HG03139 (cell line): ENCODE measurements around the gene MMP24.
"Not testable (repeated sequence)": the region's sequence is repeated elsewhere in the genome, so short reads cannot be mapped to it uniquely, and the experiment has no call there.

Experiments used
- ATAC-seq: cut with Tn5 transposase; IDR thresholded peaks from one replicate; pipeline ENCODE4 v1.9.1; 2021; ENCODE audit not compliant: unreplicated experiment

Gene MMP24

DNA sequence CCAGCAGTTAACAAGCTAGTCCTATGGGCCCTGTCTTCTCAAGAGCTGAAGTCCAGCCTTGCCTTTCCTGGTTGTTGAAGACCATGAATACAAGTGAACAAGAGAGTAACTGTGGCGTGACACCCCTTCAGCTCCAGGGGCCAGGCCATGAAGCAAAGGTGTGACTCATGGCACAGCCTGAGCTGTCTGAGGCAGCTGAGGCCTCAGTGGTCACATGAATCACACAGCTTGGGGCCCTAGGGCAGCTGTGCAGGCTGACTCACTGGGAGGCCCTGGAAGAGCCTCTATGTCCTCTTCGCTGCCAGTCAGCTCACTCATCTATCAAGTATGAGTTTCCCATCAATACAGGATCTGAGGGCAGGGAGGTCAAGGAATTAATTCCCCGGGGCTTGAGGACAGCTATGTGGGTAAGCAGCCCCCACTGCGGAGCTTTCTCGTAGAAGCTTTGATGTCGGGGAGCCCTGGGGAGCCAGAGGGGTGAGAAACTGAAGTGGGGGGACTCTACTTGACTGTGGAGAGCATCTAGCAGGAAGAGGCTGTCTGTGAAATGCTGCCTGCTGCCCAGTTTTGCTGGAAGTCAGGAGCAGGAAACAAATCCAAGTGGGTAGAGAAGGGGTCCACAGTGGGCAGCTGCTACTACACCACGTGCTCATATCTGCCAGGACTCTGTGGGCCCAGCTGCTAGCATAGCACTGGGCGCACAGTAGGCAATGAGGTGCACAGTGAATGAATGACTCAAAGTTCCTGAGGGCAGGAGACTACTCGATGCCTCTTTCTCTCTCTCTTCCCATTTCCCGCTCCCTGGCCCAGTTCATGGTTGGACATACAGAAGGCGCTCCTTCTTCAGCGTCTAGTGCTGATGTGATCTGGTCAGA is 79.4 kb downstream of the MMP24 start:
- ATAC-seq: no peak

DNA sequence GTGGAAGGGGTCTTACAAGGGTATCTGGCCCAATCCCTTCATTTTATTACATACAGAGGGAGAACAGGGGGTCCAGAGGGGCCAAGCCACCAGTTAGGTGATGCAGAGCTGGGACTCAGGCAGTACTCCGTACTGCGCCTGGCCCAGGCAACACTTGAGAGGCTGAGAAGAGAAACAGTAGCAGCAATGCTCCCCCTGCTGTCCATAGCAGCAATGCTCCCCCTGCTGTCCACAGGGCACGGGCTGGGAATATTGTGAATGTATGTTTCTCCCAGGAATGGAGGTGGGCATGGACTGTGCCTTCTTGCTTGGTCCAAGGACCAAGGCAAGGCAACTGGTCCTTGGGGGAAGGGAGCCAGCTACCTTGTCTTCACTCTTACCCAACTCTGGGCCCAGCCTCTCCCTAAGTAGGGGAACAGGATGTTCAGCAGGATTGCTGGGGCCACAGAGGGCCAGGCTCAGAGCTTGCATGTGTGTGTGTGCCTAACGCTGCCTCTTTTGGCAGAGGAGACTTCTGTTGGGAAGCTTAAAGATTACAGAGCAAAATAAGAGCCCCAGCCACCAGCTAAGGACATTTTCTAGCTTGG is 80.5 kb downstream of the MMP24 start:
- no peak for ATAC-seq

DNA sequence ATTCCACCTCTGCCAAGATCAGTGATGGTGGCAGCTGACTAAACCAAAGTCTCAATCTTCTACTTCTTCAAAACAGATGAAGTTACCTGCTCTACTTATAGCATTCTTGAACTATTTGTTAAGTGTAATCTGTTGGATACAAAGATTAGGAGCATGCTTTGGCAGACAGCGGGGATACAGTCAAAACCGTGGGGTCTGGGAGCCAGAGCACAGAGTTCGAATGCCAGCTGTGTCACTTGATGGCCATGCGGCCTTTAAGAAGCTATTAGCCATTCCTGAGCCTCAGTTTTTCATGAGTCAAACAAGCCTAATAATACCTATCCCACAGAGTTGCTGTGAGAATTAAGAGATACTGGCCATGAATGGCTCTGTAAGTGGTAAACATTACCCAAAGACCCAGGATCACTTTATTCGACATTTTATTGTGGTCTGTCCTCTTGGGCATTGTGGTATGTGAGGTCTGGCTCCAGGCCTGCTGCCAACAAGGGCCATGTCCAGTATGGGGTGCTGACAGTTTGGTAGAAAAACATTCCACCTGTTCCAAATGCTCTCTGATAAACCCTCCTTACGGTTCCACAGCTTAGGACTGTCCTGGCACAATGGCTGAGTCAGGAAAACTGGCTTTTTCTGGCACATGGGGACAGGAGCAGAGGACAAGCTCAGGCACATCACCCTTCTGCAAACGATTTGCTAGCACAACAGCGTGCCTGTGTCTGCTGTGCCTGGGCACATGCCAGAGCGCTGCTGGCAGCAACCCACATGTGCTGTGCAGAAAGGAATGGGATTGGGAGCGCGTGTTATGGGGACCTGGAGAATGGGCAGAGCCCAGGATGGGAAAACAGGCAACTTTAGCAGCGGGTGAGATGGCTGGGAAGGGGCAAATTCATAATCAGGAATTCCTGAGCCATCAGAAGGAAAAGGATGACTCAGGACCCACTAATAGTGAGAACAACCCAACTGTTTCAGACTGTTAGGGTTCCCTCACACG is 81.5 kb downstream of the MMP24 start:
- no peak for ATAC-seq

DNA sequence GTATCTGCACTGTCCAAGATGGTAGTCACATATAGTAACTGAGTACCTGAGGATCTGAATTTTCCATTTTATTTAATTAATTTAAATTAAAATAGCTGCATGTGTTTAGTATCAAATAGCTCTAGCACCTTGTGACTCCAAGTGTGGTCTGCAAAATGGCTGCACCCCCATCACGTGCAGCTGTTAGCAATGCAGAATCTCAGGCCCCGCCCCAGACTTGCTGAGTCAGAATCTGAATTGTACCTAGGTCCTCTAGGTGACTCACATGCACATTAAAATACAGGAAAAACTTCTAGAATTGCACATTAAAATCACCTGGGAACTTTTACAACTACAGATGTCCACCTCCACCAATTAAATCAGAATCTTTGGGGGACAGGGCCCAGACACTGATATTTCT is 84.9 kb downstream of the MMP24 start:
- ATAC-seq: no peak

DNA sequence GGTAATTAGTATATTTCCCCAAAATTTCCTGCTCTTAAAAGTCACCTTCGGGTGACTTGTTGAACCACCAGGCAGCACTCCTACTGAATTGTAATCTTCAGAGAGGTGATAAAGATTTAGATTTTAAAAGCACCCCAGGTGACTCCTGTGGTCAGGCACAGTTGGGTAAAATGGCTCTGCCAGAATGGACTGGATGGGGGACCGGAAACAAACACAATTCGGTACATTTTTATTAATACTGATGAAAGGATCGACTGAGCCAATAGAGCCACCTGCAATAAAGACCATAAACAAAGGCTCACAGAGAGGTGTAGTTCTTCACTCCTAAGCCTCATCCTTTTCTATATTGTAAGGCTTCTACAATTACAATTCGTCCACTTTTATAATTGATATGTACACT is 85.3 kb downstream of the MMP24 start:
- no peak for ATAC-seq

DNA sequence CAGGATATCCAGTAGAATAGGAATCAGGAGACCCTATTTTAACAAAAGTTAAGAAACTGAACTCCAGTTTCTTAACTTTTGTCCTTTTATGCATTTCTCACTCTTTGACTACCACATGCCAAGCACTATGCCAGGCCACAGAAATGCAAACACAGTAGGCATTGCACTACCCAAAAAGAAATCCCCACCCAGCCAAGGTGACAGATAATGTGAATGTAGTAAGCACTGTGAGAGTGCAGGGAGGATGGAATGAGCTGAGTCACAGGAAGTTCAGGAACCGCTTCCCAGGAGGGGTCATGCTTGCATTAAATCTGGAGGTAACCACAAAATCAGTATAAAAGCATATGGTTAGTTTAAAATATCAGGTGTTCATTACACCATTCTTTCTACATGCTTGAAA is 85.8 kb downstream of the MMP24 start:
- no peak for ATAC-seq

DNA sequence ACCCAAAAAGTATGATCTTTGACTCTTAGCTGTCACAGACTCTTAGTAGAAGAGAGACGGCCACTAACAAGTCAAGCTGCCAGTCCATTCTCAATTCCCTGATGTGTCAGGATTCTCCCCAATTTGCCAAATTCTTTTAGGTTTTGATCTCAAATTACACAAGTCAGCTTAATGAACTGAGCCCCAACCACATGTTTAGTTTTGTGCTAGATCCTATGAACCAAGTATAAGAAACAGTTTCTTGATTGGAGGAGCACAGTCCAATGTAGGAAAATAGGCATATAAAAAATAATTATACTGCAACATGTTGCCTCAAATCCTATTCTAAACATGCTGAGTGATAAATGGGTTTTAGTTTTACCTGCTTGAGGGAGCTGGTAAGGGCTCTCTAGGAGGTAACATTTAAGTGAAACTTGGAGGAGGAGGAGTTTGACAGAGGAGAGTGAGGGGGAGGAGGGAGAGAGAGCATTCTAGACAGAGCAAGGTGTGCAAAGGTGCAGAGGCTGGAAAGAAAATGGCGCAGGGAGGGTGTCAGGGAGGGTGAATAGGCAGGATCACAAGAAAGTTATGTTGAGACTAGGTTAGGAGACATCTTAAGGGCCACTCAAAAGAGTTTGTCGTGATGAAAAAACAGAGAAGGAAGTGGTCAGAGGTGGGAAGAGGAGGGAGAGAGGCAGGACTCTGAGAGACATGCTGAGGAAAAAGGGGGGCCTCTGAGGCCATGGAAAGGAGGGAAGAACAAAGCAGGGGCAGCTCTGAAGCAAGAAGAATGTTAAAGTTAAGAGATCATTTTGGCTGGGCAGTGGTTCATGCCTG is 88.5 kb downstream of the MMP24 start:
- ATAC-seq: no peak

DNA sequence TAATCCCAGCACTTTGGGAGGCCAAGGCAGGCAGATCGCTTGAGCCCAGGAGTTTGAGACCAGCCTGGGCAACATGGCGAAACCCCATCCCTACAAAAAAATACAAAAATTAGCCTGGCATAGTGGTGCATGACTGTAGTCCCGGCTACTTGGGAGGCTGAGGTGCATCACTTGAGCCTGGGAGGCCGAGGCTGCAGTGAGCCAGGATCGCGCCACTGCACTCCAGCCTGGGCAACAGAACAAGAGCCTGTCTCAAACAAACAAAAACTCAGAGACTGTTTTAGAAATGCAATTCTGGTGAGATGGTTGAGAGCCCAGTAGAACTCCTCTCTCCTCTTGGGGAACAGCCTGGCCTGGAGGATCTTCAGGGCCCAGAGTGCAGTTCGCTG is 89.1 kb downstream of the MMP24 start:
- not testable (repeated sequence) for ATAC-seq

DNA sequence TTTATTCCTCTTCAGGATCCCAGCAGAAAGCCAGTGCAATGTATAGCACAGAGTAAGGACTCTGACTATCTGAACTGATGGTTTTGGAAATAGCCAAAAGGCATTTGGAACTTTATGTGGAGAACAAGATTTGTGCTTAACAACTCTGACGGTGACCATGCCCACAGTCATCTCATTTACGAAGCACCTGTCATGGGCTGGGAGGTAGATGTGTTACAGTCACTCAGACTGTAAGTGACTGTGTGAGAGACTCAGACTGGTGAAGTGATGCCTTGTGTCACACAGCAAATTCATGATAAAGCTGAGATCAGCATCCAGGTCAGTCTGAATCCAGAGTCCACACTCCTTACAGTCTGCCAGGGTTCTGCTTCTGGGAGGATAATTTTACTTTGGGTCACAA is 89.6 kb downstream of the MMP24 start:
- ATAC-seq: no peak

DNA sequence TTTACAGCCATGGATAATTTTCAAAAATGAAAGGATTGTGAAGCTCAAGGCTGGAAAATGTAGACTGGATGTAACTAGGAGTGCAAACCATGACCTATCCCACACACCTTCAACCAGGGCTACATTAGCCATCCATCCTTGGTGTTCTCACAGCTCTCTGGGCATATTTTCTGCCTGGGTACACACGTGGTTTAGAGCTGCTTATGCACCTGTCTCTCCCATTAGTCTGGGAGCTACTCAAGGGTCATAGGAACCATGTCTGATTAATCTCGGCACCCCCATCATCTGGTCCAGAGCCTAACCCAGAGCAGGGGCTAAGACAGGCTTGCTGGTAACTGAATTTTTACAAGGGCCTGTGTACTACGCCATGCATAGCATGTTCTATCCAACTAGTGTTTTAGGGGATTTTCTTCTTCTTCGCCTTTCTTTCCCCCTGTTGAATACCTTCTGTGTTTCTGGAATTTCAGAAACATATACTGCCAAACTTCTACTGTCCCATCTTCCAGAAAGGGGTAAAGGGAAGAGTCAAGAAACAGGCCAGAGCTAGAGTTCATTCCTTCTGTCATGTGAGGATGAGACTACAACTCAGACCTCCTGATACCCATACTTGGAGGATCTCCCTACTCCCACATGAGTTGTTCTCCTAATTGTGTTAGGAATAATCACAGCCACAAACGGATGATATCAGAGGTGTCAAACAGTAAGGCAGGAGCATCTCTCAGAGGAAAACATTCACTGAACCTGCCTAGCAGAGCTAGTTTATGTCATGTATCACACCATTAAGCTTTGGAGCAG is 91.1 kb downstream of the MMP24 start:
- ATAC-seq: no peak

DNA sequence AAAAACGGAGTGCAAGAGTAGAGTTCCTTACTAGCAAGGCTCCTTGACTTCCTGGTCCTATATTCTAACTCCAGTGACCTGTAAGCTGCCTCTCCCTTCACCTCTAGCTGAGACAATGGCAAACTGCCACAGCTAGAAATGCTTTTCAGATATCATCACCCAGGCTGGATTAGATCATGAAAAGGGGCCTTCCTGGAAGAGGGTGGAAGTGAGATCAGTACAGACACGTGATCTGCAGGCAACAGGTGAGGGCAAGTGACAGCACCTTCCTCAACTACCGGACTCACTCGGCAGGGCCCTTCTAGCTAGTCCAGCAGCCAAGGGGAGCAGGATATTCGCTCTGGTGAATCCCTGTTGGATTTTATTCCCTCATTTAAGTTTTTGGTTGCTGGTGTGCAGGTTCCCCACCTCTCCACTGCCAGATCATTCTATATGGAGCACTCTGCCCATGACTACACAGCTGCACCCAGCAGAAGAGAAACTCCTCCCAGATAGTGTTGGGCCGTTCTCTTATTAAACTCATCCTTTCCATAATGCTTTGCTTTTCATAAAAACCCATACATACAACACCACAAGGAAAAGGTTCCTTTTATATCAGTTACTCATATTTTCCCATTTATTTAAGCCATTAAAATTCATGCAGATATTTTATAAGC is 92.1 kb downstream of the MMP24 start:
- no peak for ATAC-seq

DNA sequence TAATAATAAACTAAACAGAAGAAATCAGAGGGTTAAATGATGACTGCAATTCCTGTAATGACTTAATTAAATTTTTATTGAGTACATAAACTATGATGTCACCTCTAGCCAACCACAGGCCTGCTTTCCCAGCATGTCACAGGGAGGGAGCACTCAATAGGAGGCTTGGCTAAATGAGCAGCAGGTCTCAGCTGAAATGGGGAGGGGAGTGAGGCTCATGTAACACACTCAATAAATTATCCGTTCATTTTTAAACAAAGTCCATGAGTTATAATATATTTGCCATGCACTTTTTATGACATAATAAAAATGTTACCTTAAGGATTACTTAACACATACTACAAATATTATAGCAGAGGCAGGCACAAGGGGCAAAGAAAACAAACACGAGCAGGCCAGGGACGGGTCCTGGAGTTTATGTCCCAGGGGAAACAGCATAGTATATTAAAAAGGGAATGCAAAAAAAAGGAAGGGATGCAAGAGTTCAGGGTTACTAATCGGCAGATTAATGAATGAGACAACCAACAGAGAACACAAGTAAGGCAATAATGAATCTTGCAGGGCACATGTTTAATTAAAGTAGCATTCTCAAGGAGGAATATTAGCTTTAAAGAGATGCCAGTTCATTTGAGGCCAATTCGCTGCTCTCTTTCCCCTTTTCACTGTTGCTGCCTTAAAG is 92.8 kb downstream of the MMP24 start:
- no peak for ATAC-seq

DNA sequence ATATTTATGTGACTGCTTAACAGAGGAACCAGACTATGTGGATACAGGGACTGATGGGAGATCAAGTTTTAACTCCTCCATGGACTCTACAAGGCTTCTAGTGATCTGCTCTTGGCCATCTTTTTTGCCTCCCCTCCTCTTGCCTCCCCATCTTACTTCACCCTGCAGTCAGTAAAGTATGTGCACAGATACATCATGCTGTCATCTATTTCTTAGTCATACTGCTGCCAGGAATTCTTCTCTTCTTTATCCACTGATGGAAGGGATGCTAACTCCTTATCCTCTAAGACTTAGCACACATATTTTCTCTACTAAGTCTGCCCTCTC is 93.3 kb downstream of the MMP24 start:
- no peak for ATAC-seq

DNA sequence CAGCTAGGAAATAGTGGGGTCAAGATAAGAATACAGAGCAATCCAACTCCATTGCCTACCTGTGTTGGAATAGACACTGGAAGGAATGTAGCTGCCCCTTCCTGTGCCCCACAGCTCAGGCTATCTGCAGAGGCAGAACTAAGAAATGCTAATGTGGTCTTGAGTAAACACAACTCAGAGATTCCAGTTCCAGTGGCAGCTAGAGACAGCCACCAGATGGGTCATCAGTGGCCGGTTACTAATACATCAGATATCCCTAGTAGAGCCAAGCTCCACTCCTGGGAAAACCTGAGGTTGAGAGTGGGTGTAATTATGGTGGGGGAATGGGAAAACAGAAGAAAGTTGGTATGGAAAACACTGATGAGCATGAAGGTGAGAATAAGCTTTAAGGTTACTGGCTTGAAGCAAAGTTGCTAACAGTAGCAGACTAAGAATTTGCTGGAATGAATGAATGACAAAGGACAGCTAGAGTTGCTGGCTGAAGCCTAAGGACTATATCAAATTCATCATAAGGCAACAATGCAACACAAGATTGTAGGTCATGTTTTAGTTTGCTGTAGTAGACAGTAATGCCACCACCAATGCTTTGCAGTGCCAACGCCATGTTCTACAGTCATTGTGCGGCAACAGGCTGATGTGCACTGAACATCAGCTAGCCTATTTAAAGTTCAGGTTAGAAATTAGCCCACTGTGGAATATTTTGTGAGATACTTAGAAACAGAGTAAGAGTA is 94.1 kb downstream of the MMP24 start:
- no peak for ATAC-seq

DNA sequence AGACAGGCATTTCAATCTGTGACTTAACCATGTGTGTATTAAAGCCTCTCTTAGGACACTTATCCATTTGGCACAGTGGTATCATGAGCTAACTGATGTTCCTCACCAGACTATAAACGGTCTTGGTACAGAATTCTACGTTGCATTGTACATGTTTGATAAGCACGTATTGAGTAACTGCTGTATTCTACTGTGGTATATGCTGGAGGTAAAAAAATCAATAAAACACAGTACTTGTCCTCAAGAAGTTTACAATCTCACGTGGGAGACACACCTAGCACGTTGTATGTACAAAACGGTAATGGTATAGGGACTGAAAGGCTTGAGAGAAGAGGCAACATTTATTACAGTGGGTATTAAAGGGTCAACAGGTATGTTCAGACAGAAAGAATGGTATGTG is 98.9 kb downstream of the MMP24 start:
- ATAC-seq: no peak

DNA sequence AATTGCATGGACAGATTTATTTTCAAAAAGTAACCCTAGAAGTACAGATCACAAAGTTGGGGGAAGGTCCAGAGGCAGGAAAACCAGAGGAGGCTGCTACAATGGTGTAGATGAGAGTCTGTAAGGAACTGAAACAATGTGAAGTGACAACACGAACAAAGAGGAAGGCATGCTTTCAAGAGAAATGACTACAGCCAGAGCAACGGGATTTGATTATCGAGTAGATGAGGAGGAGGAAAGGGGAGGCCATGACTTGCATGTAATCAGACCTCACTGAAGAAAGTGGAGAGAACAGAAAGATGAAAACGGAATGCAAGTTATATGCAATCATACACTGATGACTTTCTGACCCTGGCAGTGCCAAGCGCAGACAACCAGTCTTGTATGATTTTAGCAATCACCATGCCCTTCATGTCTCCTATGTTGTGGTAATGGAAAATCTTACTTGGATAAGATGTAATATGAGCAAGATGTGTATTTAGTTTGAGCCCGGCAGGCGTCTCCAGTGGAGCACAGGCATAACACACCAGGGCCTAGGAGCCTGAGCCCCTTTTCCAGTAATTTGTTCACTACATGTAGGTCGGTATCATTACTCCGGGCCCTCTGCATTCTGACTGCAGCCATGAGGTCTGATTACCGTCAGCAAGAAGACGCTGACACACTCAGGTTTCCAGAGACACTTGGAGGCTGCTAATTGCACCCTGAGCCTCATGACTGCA is 99.7 kb downstream of the MMP24 start:
- ATAC-seq: no peak
